Right lobe of liver (tissue), 6 donors: ENCODE results near the gene CXCR1. TPM values are rescaled to one million over a fixed set of nuclear protein-coding genes. Genes with fewer than 3 reads are reported as not detected.

Source experiments
- ATAC-seq, 4 donors: fragments of 200-7000 bp; cut with Tn5 transposase; one replicate each; pipeline ENCODE4 v1.9.1; 2020; ENCODE audit warnings: mild to moderate bottlenecking in 4 of 4, moderate library complexity in 4 of 4
- DNase-seq, 3 donors: peaks; one replicate each; pipeline ENCODE4 v3.0.0-alpha.2; 2020
- H3K27ac ChIP-seq, 3 donors: fragments of 200-600 bp; one replicate each; pipeline ENCODE4 v1.8.0; 2022
- H3K27me3 ChIP-seq, 2 donors: fragments of 200-600 bp; one replicate each; pipeline ENCODE4 v1.8.0; 2022
- H3K36me3 ChIP-seq, 4 donors: fragments of 200-600 bp; sonication (generic) in 1 of 4; one replicate each; pipeline versions ENCODE4 v1.5.1 to v1.8.0; 2017 to 2022; ENCODE audit warnings: control low read depth in 1 of 4
- H3K4me1 ChIP-seq, 4 donors: fragments of 200-600 bp; sonication (generic) in 1 of 4; one replicate each; pipeline versions ENCODE4 v1.5.1 to v1.8.0; 2017 to 2022; ENCODE audit warnings: control low read depth in 1 of 4
- H3K4me3 ChIP-seq, 3 donors: fragments of 200-600 bp; one replicate each; pipeline ENCODE4 v1.8.0; 2022
- H3K9me3 ChIP-seq, 4 donors: fragments of 200-600 bp; sonication (generic) in 1 of 4; one replicate each; pipeline versions ENCODE4 v1.5.1 to v1.8.0; 2017 to 2022; ENCODE audit warnings: control low read depth in 1 of 4
- CTCF ChIP-seq, 4 donors: fragments of 200-600 bp in 3 of 4; fragments of 450-650 bp in 1 of 4; IDR thresholded peaks; one replicate each; pipeline versions ENCODE4 v1.5.1 to v1.8.0; 2016 to 2022; ENCODE audit warnings: antibody characterized with exemption in 4 of 4, mild to moderate bottlenecking in 2 of 4
- POLR2A ChIP-seq: fragments of 450-650 bp; IDR thresholded peaks from one replicate; pipeline ENCODE4 v1.6.1; 2017; ENCODE audit warnings: antibody characterized with exemption, mild to moderate bottlenecking
- WGBS: methylation state at CpG from one replicate; pipeline ENCODE4 v1.1.6; 2018; ENCODE audit warnings: low coverage, low lambda C conversion rate; ENCODE audit not compliant: insufficient coverage; ENCODE audit errors: missing lambda C conversion rate; 5-methylcytosine and 5-hydroxymethylcytosine counted together
- intact Hi-C, 2 donors: fragments of 100-400 bp; cut with DNase I; formaldehyde crosslinking; loops; one replicate each; pipeline versions ENCODE4 v1.11.2 to v1.14.1; 2022
- total RNA-seq, 6 experiments: library from RNA; depleted of rRNA in 2 of 6; stranded (reverse); fragments of >200 nt in 2 of 6; fragmentation: NEBNext Ultra II Directional in 3 of 6; extraction: Animal tissue kit (Norgen Biotek cat#: 25700) in 3 of 6; gene quantifications; one replicate each; pipeline versions ENCODE4 v1.1.0 to v1.2.4, GENCODE V29; 2016 to 2023
- donor health status: DM: no; HTN: yes; CAD: no.
- donor health status: DM: no; HTN: no; CAD: no.
- donor health status: DM: no; HTN: no; CAD: no.
- donor health status: DM: no; HTN: yes; CAD: no.
- donor health status: DM: no; HTN: yes; CAD: no.

Gene CXCR1
- total RNA-seq, 6 experiments from 2014 or later = 0.40 to 1.6 (median 0.74) TPM

- H3K27ac ChIP-seq = no peak overlapping the region
- intact Hi-C loops = no loop called here
- 61% methylated on average over 2 of the region's 4 CpGs for WGBS
- no peaks in the 10 kb centered on the region for H3K9me3 ChIP-seq
- ATAC-seq = no peak
- no peaks in the 10 kb centered on the region for H3K36me3 ChIP-seq
- no peaks in the 10 kb centered on the region for H3K4me1 ChIP-seq
- no peaks in the 10 kb centered on the region for H3K27me3 ChIP-seq
- no peak overlapping the region for H3K4me3 ChIP-seq
- TF ChIP-seq CTCF (IDR thresholded peaks at IDR 0.05) (no peak), POLR2A (no peak)
- no peak for DNase-seq
Observed at GRCh38 chr2:218196974-218197373, 30.2 kb upstream of the CXCR1 start.

- 86% methylated on average over 3 of the region's 3 CpGs for WGBS
- Histone ChIP-seq H3K36me3 (no peaks in the 10 kb centered on the region), H3K4me3 (no peak overlapping the region), H3K27ac (no peak overlapping the region), H3K9me3 (no peaks in the 10 kb centered on the region), H3K4me1 (no peaks in the 10 kb centered on the region), H3K27me3 (no peaks in the 10 kb centered on the region)
- DNase-seq (no peak), ATAC-seq (no peak)
- intact Hi-C loops = no loop called here
- TF ChIP-seq CTCF (IDR thresholded peaks at IDR 0.05) (no peak), POLR2A (no peak)
Observed at GRCh38 chr2:218194880-218195279, 28.1 kb upstream of the CXCR1 start.

- TF ChIP-seq POLR2A (no peak), CTCF (IDR thresholded peaks at IDR 0.05) (no peak)
- Histone ChIP-seq H3K36me3 (no peaks in the 10 kb centered on the region), H3K9me3 (no peaks in the 10 kb centered on the region), H3K4me3 (no peak overlapping the region), H3K4me1 (no peaks in the 10 kb centered on the region), H3K27me3 (no peaks in the 10 kb centered on the region), H3K27ac (no peak overlapping the region)
- DNase-seq = no peak
- WGBS = 67% methylated on average over 1 of the region's 4 CpGs
- intact Hi-C loops = no loop called here
- ATAC-seq = no peak
Observed at GRCh38 chr2:218193701-218194100, 26.9 kb upstream of the CXCR1 start.

- intact Hi-C loops = no loop called here
- 49% methylated on average over 3 of the region's 3 CpGs for WGBS
- Histone ChIP-seq H3K4me3 (no peak overlapping the region), H3K9me3 (no peaks in the 10 kb centered on the region), H3K27me3 (no peaks in the 10 kb centered on the region), H3K27ac (no peak overlapping the region), H3K4me1 (no peaks in the 10 kb centered on the region), H3K36me3 (no peaks in the 10 kb centered on the region)
- ATAC-seq (no peak), DNase-seq (no peak)
- no peak for TF ChIP-seq CTCF (IDR thresholded peaks at IDR 0.05)
- TF ChIP-seq POLR2A = no peak
Observed at GRCh38 chr2:218192902-218193430, 26.2 kb upstream of the CXCR1 start.

GRCh38 chr2:218188528-218188927 is 21.8 kb upstream of the CXCR1 start:
- 83% methylated on average over 2 of the region's 2 CpGs for WGBS
- Histone ChIP-seq H3K36me3 (no peaks in the 10 kb centered on the region), H3K4me3 (no peak overlapping the region), H3K9me3 (no peaks in the 10 kb centered on the region), H3K27me3 (no peaks in the 10 kb centered on the region), H3K27ac (no peak overlapping the region), H3K4me1 (no peaks in the 10 kb centered on the region)
- intact Hi-C loops = loop anchor here in 1 of 2 donors (10.0 kb wide), 1 partner anchor 196 kb away; the partner anchor contains the start of gene SLC11A1
- no peak for ATAC-seq
- TF ChIP-seq POLR2A = no peak
- no peak for TF ChIP-seq CTCF (IDR thresholded peaks at IDR 0.05)
- DNase-seq = no peak
